ENCODE data around the gene GABARAP. TPM values are rescaled to one million over a fixed set of nuclear protein-coding genes. Genes with fewer than 3 reads are reported as not detected.

GABARAP gene
- total and polyA plus RNA-seq, 2 donors (not counting 1 experiment from before 2014, with no cell fraction given), result 173 to 1,154 TPM

DNA sequence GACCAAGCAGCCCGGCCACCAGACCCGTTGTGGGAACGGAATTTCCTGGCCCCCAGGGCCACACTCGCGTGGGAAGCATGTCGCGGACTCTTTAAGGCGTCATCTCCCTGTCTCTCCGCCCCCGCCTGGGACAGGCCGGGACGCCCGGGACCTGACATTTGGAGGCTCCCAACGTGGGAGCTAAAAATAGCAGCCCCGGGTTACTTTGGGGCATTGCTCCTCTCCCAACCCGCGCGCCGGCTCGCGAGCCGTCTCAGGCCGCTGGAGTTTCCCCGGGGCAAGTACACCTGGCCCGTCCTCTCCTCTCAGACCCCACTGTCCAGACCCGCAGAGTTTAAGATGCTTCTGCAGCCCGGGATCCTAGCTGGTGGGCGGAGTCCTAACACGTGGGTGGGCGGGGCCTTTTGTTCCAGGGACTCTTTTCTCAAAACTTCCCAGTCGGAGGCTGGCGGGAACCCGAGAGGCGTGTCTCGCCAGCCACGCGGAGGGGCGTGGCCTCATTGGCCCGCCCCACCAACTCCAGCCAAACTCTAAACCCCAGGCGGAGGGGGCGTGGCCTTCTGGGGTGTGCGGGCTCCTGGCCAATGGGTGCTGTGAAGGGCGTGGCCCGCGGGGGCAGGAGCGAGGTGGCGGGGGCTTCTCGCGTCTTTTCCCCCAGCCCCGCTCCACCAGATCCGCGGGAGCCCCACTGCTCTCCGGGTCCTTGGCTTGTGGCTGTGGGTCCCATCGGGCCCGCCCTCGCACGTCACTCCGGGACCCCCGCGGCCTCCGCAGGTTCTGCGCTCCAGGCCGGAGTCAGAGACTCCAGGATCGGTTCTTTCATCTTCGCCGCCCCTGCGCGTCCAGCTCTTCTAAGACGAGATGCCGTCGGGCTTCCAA is 39.1 kb upstream of the GABARAP start, which contains the start of gene SLC2A4:
Gene SLC2A4, plus strand, starts transcription at position 645 of the 879 bp plus-strand sequence. Its CDS starts 217 bp downstream, at position 862.
- H3K27ac ChIP-seq (ENCODE audit: insufficient read depth, low read length), result peak within 1 kb of the TSS; percentile 43
- H3K4me3 ChIP-seq (replicated peaks in 1 of 4; ENCODE audit: control extremely low read depth in 1 of 4, insufficient read depth in 1 of 4, low read depth in 3 of 4, low read length in 4 of 4), result peak within 1 kb of the TSS; percentile 32 to 53 (median 50)
- H3K27me3 ChIP-seq (ENCODE audit: control insufficient read depth, insufficient read depth, low read length), result peaks cover 34% of the 10 kb centered on the region
- DNase-seq (ENCODE audit: low read depth in 2 of 2), result peak; percentile 82 to 93
- no peaks in the 10 kb centered on the region for H3K79me2 ChIP-seq (ENCODE audit: control insufficient read depth, insufficient read depth, low read length)
- no peaks in the 10 kb centered on the region for H4K20me1 ChIP-seq (ENCODE audit: control insufficient read depth, extremely low read depth, insufficient read depth, low read length)
- no peaks in the 10 kb centered on the region for H3K36me3 ChIP-seq (ENCODE audit: control insufficient read depth, insufficient read depth, low read length)
- no peaks in the 10 kb centered on the region for H3K9me3 ChIP-seq (ENCODE audit: control insufficient read depth, insufficient read depth, low read depth, low read length)
- peak within 1 kb of the TSS; percentile 60 for H2AFZ ChIP-seq (ENCODE audit: low read length)
- peak within 1 kb of the TSS; percentile 100 for H3K4me2 ChIP-seq (ENCODE audit: extremely low read depth, insufficient read depth, low read length)
- peak within 1 kb of the TSS; percentile 53 for H3K9ac ChIP-seq (ENCODE audit: insufficient read depth, low read length)
- peaks cover 8% of the 10 kb centered on the region for H3K4me1 ChIP-seq (ENCODE audit: control insufficient read depth, extremely low read depth, insufficient read depth, low read length)
- no peak for TF ChIP-seq EZH2 (IDR thresholded peaks at IDR 0.05; ENCODE audit: low read length, missing control alignments)
- no peak for TF ChIP-seq CTCF (conservative IDR thresholded peaks at IDR 0.05 in 1 of 2, IDR thresholded peaks at IDR 0.05 in 1 of 2; ENCODE audit: low read depth in 1 of 2, low read length in 2 of 2)

- H3K27ac ChIP-seq (ENCODE audit: insufficient read depth, low read length), result peak overlapping the region; percentile 43
Measured at GRCh38 chr17:7280519-7281073, 38.3 kb upstream of the GABARAP start.

More at GRCh38 chr17:7280519-7281073, 38.3 kb upstream of the GABARAP start:
- H3K36me3 ChIP-seq (ENCODE audit: control insufficient read depth, insufficient read depth, low read length), result no peaks in the 10 kb centered on the region
- peak overlapping the region; percentile 53 for H3K9ac ChIP-seq (ENCODE audit: insufficient read depth, low read length)
- H3K27me3 ChIP-seq (ENCODE audit: control insufficient read depth, insufficient read depth, low read length), result peaks cover 28% of the 10 kb centered on the region
- H3K9me3 ChIP-seq (ENCODE audit: control insufficient read depth, insufficient read depth, low read depth, low read length), result no peaks in the 10 kb centered on the region
- peak overlapping the region; percentile 32 to 53 (median 50) for H3K4me3 ChIP-seq (replicated peaks in 1 of 4; ENCODE audit: control extremely low read depth in 1 of 4, insufficient read depth in 1 of 4, low read depth in 3 of 4, low read length in 4 of 4)
- H2AFZ ChIP-seq (ENCODE audit: low read length), result peak overlapping the region; percentile 60
- peaks cover 8% of the 10 kb centered on the region for H3K4me1 ChIP-seq (ENCODE audit: control insufficient read depth, extremely low read depth, insufficient read depth, low read length)
- TF ChIP-seq CTCF (conservative IDR thresholded peaks at IDR 0.05 in 1 of 2, IDR thresholded peaks at IDR 0.05 in 1 of 2; ENCODE audit: low read depth in 1 of 2, low read length in 2 of 2) (peak; percentile 80 to 96), EZH2 (IDR thresholded peaks at IDR 0.05; ENCODE audit: low read length, missing control alignments) (no peak)
- no peaks in the 10 kb centered on the region for H3K79me2 ChIP-seq (ENCODE audit: control insufficient read depth, insufficient read depth, low read length)
- peak overlapping the region; percentile 100 for H3K4me2 ChIP-seq (ENCODE audit: extremely low read depth, insufficient read depth, low read length)
- peak; percentile 60 to 78 for DNase-seq (ENCODE audit: low read depth in 2 of 2)
- no peaks in the 10 kb centered on the region for H4K20me1 ChIP-seq (ENCODE audit: control insufficient read depth, extremely low read depth, insufficient read depth, low read length)

Measured in fibroblast of lung (primary cell).